Left ventricle myocardium inferior (tissue), 1 donor: Measurements from ENCODE around the gene ST6GAL2. TPM values are rescaled to one million over a fixed set of nuclear protein-coding genes. Genes with fewer than 3 reads are reported as not detected.

Experiments
- DNase-seq: peaks from one replicate; pipeline ENCODE4 v3.0.0-alpha.2; 2020
- H3K27ac ChIP-seq: fragments of 200-600 bp; replicated peaks from 2 replicates; pipeline ENCODE4 v1.8.0; 2021
- H3K27me3 ChIP-seq: fragments of 200-600 bp; 2 replicates; pipeline ENCODE4 v1.8.0; 2021; ENCODE audit warnings: low read depth
- H3K36me3 ChIP-seq: fragments of 200-600 bp; 2 replicates; pipeline ENCODE4 v1.8.0; 2021
- H3K4me1 ChIP-seq: fragments of 200-600 bp; 2 replicates; pipeline ENCODE4 v1.8.0; 2021
- H3K4me3 ChIP-seq: fragments of 200-600 bp; 2 replicates; pipeline ENCODE4 v1.8.0; 2021; ENCODE audit warnings: mild to moderate bottlenecking, moderate library complexity
- H3K9me3 ChIP-seq: fragments of 200-600 bp; replicated peaks from 2 replicates; pipeline ENCODE4 v1.8.0; 2021
- intact Hi-C: fragments of 100-400 bp; cut with micrococcal nuclease; formaldehyde crosslinking; loops from one replicate; pipeline ENCODE4 v1.11.0; 2022
- total RNA-seq: library from RNA; stranded (reverse); fragmentation: NEBNext Ultra II Directional; extraction: Animal tissue kit (Norgen Biotek cat#: 25700); gene quantifications from one replicate; pipeline ENCODE4 v1.2.1, GENCODE V29; 2021
- TF ChIP-seq, protein P1 (sequence below): fragments of 200-600 bp; IDR thresholded peaks from 2 replicates; pipeline ENCODE4 v1.8.0; 2021; ENCODE audit warnings: antibody characterized with exemption, mild to moderate bottlenecking, borderline replicate concordance
- donor health status: DM: no; HTN: yes; CAD: no; lungs with severe emphysema.

Gene ST6GAL2
- total RNA-seq, 1 donor from 2014 or later = 0.41 TPM

DNA sequence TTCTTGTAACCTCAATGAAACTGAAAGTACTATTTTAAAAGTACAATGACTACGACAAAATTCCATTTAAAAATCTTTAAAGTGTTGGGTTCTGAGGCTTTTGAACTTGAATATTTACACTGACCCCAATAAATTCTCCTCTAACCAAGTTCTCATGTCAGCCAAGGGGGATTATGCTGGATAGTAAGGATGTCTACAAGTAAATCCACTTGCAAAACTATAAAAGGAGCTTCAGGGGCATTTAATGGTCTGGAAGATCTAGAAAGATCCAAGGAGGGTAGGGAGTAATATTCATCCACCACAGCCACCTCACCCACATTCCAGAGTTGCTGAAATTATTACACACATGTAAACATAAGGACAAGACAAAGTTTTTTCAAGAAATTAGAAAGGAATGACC, 81.8 kb downstream of the ST6GAL2 start:
- H3K4me3 ChIP-seq = no peak overlapping the region
- intact Hi-C loops = no loop called here
- no peaks in the 10 kb centered on the region for H3K9me3 ChIP-seq
- H3K27me3 ChIP-seq = no peaks in the 10 kb centered on the region
- H3K27ac ChIP-seq = no peak overlapping the region
- TF ChIP-seq, protein P1, sequence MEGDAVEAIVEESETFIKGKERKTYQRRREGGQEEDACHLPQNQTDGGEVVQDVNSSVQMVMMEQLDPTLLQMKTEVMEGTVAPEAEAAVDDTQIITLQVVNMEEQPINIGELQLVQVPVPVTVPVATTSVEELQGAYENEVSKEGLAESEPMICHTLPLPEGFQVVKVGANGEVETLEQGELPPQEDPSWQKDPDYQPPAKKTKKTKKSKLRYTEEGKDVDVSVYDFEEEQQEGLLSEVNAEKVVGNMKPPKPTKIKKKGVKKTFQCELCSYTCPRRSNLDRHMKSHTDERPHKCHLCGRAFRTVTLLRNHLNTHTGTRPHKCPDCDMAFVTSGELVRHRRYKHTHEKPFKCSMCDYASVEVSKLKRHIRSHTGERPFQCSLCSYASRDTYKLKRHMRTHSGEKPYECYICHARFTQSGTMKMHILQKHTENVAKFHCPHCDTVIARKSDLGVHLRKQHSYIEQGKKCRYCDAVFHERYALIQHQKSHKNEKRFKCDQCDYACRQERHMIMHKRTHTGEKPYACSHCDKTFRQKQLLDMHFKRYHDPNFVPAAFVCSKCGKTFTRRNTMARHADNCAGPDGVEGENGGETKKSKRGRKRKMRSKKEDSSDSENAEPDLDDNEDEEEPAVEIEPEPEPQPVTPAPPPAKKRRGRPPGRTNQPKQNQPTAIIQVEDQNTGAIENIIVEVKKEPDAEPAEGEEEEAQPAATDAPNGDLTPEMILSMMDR = no peak
- H3K36me3 ChIP-seq = no peaks in the 10 kb centered on the region
- no peak for DNase-seq
- H3K4me1 ChIP-seq = no peaks in the 10 kb centered on the region

DNA sequence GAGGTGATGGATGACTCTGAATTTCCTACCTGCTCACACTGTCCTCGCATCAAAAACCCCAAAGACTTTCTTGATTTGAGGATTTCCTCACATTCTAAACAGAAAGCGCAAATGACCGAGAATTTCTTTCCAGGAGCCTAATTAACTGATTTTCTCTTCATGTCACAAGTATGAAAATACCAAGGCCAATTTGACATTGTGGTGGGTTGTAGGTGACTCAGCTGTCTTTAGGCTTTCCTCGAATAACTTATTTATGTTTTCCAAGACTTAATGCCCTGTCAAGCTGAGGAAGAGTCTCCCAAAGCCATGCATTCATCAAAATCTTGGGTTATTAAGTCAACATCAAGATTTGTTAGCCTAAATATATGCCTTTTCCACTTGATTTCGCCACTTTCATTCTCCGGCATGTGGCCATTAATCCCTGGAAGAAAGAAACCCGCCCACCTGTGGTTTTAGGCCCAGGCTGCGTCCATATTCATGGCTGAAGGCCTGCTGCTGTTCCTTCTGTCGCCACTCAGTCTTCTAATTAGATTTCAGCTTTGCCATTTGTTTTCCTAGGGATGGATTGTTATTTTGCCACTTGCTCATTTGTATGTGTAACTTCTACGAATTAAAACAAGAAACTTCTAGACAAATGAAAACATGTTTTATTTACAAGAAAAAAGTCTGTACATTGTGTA, 84.9 kb downstream of the ST6GAL2 start:
- TF ChIP-seq, protein P1 = no peak
- Histone ChIP-seq H3K27me3 (no peaks in the 10 kb centered on the region), H3K9me3 (no peaks in the 10 kb centered on the region), H3K27ac (no peak overlapping the region), H3K36me3 (no peaks in the 10 kb centered on the region), H3K4me1 (no peaks in the 10 kb centered on the region), H3K4me3 (no peak overlapping the region)
- DNase-seq = no peak
- intact Hi-C loops = no loop called here

DNA sequence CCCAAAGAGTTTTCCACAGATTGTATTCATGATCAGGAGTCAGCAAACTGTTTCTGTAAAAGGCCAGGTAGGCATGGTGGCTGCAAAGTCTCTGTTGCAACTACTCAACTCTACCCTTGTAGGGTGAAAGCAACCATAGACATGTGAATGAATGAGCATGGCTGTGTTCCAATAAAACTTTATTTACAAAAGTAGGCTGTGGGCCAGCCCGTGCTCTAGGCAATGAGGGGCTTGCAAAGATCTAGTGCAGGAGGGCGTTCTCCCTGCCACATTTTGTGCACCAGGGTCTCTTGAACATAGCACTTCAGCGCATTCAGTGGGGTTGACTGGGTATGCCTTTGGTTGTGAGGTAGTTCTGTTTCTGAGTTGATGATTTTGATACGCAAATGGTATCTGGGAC, 85.8 kb downstream of the ST6GAL2 start:
- Histone ChIP-seq H3K27me3 (no peaks in the 10 kb centered on the region), H3K27ac (no peak overlapping the region), H3K4me1 (no peaks in the 10 kb centered on the region), H3K4me3 (no peak overlapping the region), H3K36me3 (no peaks in the 10 kb centered on the region), H3K9me3 (no peaks in the 10 kb centered on the region)
- intact Hi-C loops = no loop called here
- TF ChIP-seq, protein P1 = no peak
- no peak for DNase-seq

DNA sequence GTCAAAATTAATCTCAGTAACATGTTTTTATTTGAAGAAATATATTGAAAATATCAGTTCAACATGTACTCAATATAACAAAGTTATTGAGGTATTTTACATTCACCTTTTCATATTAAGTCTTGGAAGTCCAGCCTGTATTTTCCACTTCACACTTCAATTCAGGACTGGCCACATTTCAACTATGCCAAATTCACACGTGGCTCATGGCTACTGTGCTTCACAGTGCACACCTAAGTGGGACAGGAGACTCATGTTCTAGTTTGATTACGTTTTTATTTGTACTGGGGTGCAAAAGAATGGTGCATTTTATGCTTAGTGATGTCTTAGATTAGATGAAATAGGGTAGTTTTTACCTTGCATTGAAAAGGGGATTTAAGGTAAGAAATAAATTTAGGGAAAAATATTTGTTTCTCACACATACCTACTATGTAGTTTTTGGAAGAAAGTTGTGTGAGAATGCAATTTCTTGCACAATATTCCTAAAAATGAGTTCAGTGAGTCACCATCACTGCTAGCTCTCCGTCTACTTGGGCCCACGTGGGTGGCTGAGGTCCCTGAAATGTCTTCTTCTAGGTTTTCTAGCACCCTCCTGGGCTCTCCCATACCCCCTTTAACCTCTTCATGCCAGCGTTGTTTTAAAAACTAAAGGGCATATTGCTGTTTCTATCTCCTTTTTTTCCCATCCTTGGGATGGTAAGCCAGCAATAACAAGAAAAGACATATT, 87.0 kb downstream of the ST6GAL2 start:
- Histone ChIP-seq H3K27me3 (no peaks in the 10 kb centered on the region), H3K4me3 (no peak overlapping the region), H3K36me3 (no peaks in the 10 kb centered on the region), H3K4me1 (no peaks in the 10 kb centered on the region), H3K27ac (no peak overlapping the region), H3K9me3 (no peaks in the 10 kb centered on the region)
- TF ChIP-seq, protein P1 = no peak
- no peak for DNase-seq
- intact Hi-C loops = no loop called here

GRCh38 chr2:106797494-106797893, 88.5 kb downstream of the ST6GAL2 start:
- no peak overlapping the region for H3K4me3 ChIP-seq
- no peaks in the 10 kb centered on the region for H3K36me3 ChIP-seq
- no peaks in the 10 kb centered on the region for H3K9me3 ChIP-seq
- TF ChIP-seq, protein P1 = no peak
- DNase-seq = no peak
- no peaks in the 10 kb centered on the region for H3K27me3 ChIP-seq
- intact Hi-C loops = no loop called here
- H3K27ac ChIP-seq = no peak overlapping the region
- no peaks in the 10 kb centered on the region for H3K4me1 ChIP-seq
